OCI-LY7 (cell line): Measurements from ENCODE around the gene LOC128125822. TPM values are rescaled to one million over a fixed set of nuclear protein-coding genes. Genes with fewer than 3 reads are reported as not detected.

Experiments
- BruUV-seq: library from RNA; stranded (reverse); fragments of 400-500 nt; replicated peaks from 2 replicates; lab custom pipeline; 2021; lab: Mats Ljungman, UMichigan
- CTCF ChIA-PET: fragments of 300-600 bp; sonication (Branson Sonifier 250); formaldehyde crosslinking; loops from one replicate; lab custom pipeline; 2022; ENCODE audit warnings: antibody characterized with exemption; ENCODE audit not compliant: unreplicated experiment; lab: Charles Lee
- POLR2A ChIA-PET: fragments of 300-600 bp; sonication (Branson Sonifier 250); formaldehyde crosslinking; loops from one replicate; lab custom pipeline; 2022; ENCODE audit warnings: antibody characterized with exemption; lab: Charles Lee
- DNase-seq: peaks from one replicate; pipeline ENCODE4 v3.0.0-alpha.2; 2015; ENCODE audit warnings: low spot score
- H2AFZ ChIP-seq: fragments of 200-600 bp; sonication (generic), shearing (Covaris generic); 2 replicates; pipeline ENCODE4 v1.6.1; 2014; ENCODE audit warnings: mild to moderate bottlenecking, antibody characterized with exemption, low read length, moderate library complexity
- H3K27ac ChIP-seq: fragments of 200-600 bp; sonication (generic); 2 replicates; pipeline ENCODE4 v1.5.1; 2014; ENCODE audit warnings: mixed run types, low read depth, mild to moderate bottlenecking, moderate library complexity, low read length, inconsistent platforms; ENCODE audit not compliant: poor library complexity, severe bottlenecking
- H3K36me3 ChIP-seq: fragments of 200-600 bp; sonication (generic); 2 replicates; pipeline ENCODE4 v1.6.1; 2014; ENCODE audit warnings: mild to moderate bottlenecking, antibody characterized with exemption, low read length, moderate library complexity, mixed read lengths; ENCODE audit not compliant: insufficient read depth
- H3K4me1 ChIP-seq: fragments of 200-600 bp; sonication (generic); 2 replicates; pipeline ENCODE4 v1.5.1; 2014; ENCODE audit warnings: mild to moderate bottlenecking, low read length; ENCODE audit not compliant: insufficient read depth, poor library complexity, severe bottlenecking
- H3K4me2 ChIP-seq: fragments of 200-600 bp; sonication (generic); 2 replicates; pipeline ENCODE4 v1.6.1; 2014; ENCODE audit warnings: mild to moderate bottlenecking, low read length
- H3K4me3 ChIP-seq: fragments of 200-600 bp; sonication (generic); 2 replicates; pipeline ENCODE4 v1.5.1; 2014; ENCODE audit warnings: mild to moderate bottlenecking, low read depth, low read length; ENCODE audit not compliant: poor library complexity, severe bottlenecking
- H3K79me2 ChIP-seq: fragments of 200-600 bp; sonication (generic); 2 replicates; pipeline ENCODE4 v1.6.1; 2016; ENCODE audit warnings: low read depth, mild to moderate bottlenecking, low read length, moderate library complexity, mixed read lengths; ENCODE audit not compliant: insufficient read depth
- H3K9me2 ChIP-seq: fragments of 200-600 bp; sonication (generic); 2 replicates; pipeline ENCODE4 v1.6.1; 2016; ENCODE audit warnings: mild to moderate bottlenecking, low read length, mixed read lengths; ENCODE audit not compliant: insufficient read depth
- H3K9me3 ChIP-seq: fragments of 200-600 bp; sonication (generic); 2 replicates; pipeline ENCODE4 v1.6.1; 2014; ENCODE audit warnings: mild to moderate bottlenecking, mixed run types, low read length, mixed read lengths
- H4K20me1 ChIP-seq: fragments of 200-600 bp; sonication (generic); 2 replicates; pipeline ENCODE4 v1.6.1; 2014; ENCODE audit warnings: mild to moderate bottlenecking, antibody characterized with exemption, low read length, moderate library complexity, mixed read lengths; ENCODE audit not compliant: insufficient read depth
- CTCF ChIP-seq: fragments of 200-600 bp; sonication (generic); conservative IDR thresholded peaks from 2 replicates; pipeline ENCODE4 v1.5.1; 2014; ENCODE audit warnings: mild to moderate bottlenecking, antibody characterized with exemption, low read length, moderate library complexity, mixed read lengths
- EZH2phosphoT487 ChIP-seq: fragments of 200-600 bp; sonication (generic); IDR thresholded peaks from 2 replicates; pipeline ENCODE4 v1.6.1; 2018; ENCODE audit warnings: low read depth, borderline replicate concordance, mild to moderate bottlenecking, mixed run types, antibody characterized with exemption, low read length, moderate library complexity, mixed read lengths
- intact Hi-C: fragments of 100-400 bp; cut with micrococcal nuclease; formaldehyde crosslinking; loops from one replicate; pipeline ENCODE4 v1.10.0; 2022; ENCODE audit not compliant: unreplicated experiment
- small RNA-seq: library from RNA; depleted of rRNA; stranded (forward); fragments of <200 nt; gene quantifications from one replicate; pipeline ENCODE3, GENCODE V24; 2014
- total RNA-seq, 2 experiments: library from RNA; depleted of rRNA in 1 of 2; stranded (reverse); fragments of >200 nt in 1 of 2; shearing (Covaris generic) in 1 of 2; gene quantifications; 2 replicates each; pipeline ENCODE4 v1.2.3, GENCODE V29; 2014 to 2022

LOC128125822 gene

GRCh38 chr6:63611560-63611959, 39.3 kb downstream of the LOC128125822 start:
- H3K36me3 ChIP-seq, result no peaks in the 10 kb centered on the region
- no peak for DNase-seq
- ChIA-PET CTCF (interaction anchor here (0.8 kb wide), 1 partner anchor 142 kb away, joined by 3 read pairs; no protein-coding TSS in a partner anchor), POLR2A (interaction anchor here (0.6 to 2.1 kb wide), 3 partner anchors 12 to 187 kb away, joined by 3 to 8 read pairs (median 4); no protein-coding TSS in a partner anchor)
- H2AFZ ChIP-seq, result no peak overlapping the region
- no peaks in the 10 kb centered on the region for H3K9me2 ChIP-seq
- BruUV-seq, result no TSS peak
- TF ChIP-seq CTCF (no peak), EZH2phosphoT487 (no peak)
- intact Hi-C loops, result no loop called here
- no peaks in the 10 kb centered on the region for H3K79me2 ChIP-seq
- no peak overlapping the region for H3K4me2 ChIP-seq
- no peak overlapping the region for H3K27ac ChIP-seq
- no peak overlapping the region for H3K4me3 ChIP-seq
- no peaks in the 10 kb centered on the region for H3K9me3 ChIP-seq
- H3K4me1 ChIP-seq, result no peaks in the 10 kb centered on the region
- no peaks in the 10 kb centered on the region for H4K20me1 ChIP-seq

GRCh38 chr6:63615590-63615989, 43.3 kb downstream of the LOC128125822 start:
- no TSS peak for BruUV-seq
- CTCF ChIA-PET, result no interaction called here
- TF ChIP-seq CTCF (no peak), EZH2phosphoT487 (no peak)
- POLR2A ChIA-PET, result interaction anchor here (1.6 kb wide), 1 partner anchor 13 kb away, joined by 5 read pairs; no protein-coding TSS in a partner anchor
- Histone ChIP-seq H3K4me1 (no peaks in the 10 kb centered on the region), H3K79me2 (no peaks in the 10 kb centered on the region), H3K9me2 (no peaks in the 10 kb centered on the region), H3K27ac (no peak overlapping the region), H3K4me3 (no peak overlapping the region), H2AFZ (no peak overlapping the region), H4K20me1 (no peaks in the 10 kb centered on the region), H3K9me3 (no peaks in the 10 kb centered on the region), H3K36me3 (no peaks in the 10 kb centered on the region), H3K4me2 (no peak overlapping the region)
- no peak for DNase-seq
- intact Hi-C loops, result no loop called here

Small RNA genes lying within 50 kb of the gene (small RNA-seq; reads per million reads assigned to genes)
- not detected for gene AL513043.1

Other genes with a start within 250 kb of the LOC128125822 start
- gene PTP4A1, start within 50 bp of the LOC128125822 start, total RNA-seq (2014; rRNA removed; shearing (Covaris generic)), result 20.9 and 21.2 TPM in 2 replicates
- 74.7 and 76.0 TPM in 2 replicates for gene PTP4A1, start within 50 bp of the LOC128125822 start, total RNA-seq (2022)
- gene PHF3, start 63.3 kb downstream of the LOC128125822 start, total RNA-seq (2014; rRNA removed; shearing (Covaris generic)), result 54.0 and 54.8 TPM in 2 replicates
- gene PHF3, start 63.3 kb downstream of the LOC128125822 start, total RNA-seq (2022), result 92.5 and 106 TPM in 2 replicates